ENCODE measurements around the gene ZFYVE28.
"Not testable (repeated sequence)": the region's sequence is repeated elsewhere in the genome, so short reads cannot be mapped to it uniquely, and the experiment has no call there.

The ZFYVE28 gene

GRCh38 chr4:2247128-2248043 lies 171.1 kb downstream of the ZFYVE28 start:
- DNase-seq (ENCODE audit: low spot score): peak; percentile 28

GRCh38 chr4:2246384-2247127 lies 171.9 kb downstream of the ZFYVE28 start:
- DNase-seq (ENCODE audit: low spot score): peak; percentile 15

GRCh38 chr4:2245787-2246275 lies 172.6 kb downstream of the ZFYVE28 start:
- no peak for DNase-seq (ENCODE audit: low spot score)

GRCh38 chr4:2245057-2245786 lies 173.2 kb downstream of the ZFYVE28 start:
- no peak for DNase-seq (ENCODE audit: low spot score)

- peak; percentile 27 for DNase-seq (ENCODE audit: low spot score)
Measured at GRCh38 chr4:2243681-2244380, 174.6 kb downstream of the ZFYVE28 start.

- peak; percentile 100 for DNase-seq (ENCODE audit: low spot score)
Measured at GRCh38 chr4:2241410-2242353, 176.8 kb downstream of the ZFYVE28 start, which contains the start of the genes HAUS3 and POLN. Gene HAUS3, minus strand, starts transcription at chr4:2242121. Its CDS starts 1,175 bp downstream, at chr4:2240946. Gene POLN, minus strand, starts transcription at chr4:2242121. Its CDS starts 12,890 bp downstream, at chr4:2229231.

GRCh38 chr4:2241003-2241402 lies 177.4 kb downstream of the ZFYVE28 start:
- no peak for DNase-seq (ENCODE audit: low spot score)

- no peak for DNase-seq (ENCODE audit: low spot score)
Measured at GRCh38 chr4:2236944-2237666, 181.3 kb downstream of the ZFYVE28 start.

- no peak for DNase-seq (ENCODE audit: low spot score)
Measured at GRCh38 chr4:2231082-2231481, 187.4 kb downstream of the ZFYVE28 start.

- DNase-seq (ENCODE audit: low spot score): no peak
Measured at GRCh38 chr4:2226261-2226660, 192.2 kb downstream of the ZFYVE28 start.

GRCh38 chr4:2222838-2223237 lies 195.6 kb downstream of the ZFYVE28 start:
- DNase-seq (ENCODE audit: low spot score): no peak

GRCh38 chr4:2221378-2221777 lies 197.1 kb downstream of the ZFYVE28 start:
- not testable (repeated sequence) for DNase-seq (ENCODE audit: low spot score)

GRCh38 chr4:2220016-2220630 lies 198.3 kb downstream of the ZFYVE28 start:
- DNase-seq (ENCODE audit: low spot score): peak; percentile 84
